ENCODE results near the gene CMTM2.

CMTM2 gene, protein sequence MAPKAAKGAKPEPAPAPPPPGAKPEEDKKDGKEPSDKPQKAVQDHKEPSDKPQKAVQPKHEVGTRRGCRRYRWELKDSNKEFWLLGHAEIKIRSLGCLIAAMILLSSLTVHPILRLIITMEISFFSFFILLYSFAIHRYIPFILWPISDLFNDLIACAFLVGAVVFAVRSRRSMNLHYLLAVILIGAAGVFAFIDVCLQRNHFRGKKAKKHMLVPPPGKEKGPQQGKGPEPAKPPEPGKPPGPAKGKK

DNA sequence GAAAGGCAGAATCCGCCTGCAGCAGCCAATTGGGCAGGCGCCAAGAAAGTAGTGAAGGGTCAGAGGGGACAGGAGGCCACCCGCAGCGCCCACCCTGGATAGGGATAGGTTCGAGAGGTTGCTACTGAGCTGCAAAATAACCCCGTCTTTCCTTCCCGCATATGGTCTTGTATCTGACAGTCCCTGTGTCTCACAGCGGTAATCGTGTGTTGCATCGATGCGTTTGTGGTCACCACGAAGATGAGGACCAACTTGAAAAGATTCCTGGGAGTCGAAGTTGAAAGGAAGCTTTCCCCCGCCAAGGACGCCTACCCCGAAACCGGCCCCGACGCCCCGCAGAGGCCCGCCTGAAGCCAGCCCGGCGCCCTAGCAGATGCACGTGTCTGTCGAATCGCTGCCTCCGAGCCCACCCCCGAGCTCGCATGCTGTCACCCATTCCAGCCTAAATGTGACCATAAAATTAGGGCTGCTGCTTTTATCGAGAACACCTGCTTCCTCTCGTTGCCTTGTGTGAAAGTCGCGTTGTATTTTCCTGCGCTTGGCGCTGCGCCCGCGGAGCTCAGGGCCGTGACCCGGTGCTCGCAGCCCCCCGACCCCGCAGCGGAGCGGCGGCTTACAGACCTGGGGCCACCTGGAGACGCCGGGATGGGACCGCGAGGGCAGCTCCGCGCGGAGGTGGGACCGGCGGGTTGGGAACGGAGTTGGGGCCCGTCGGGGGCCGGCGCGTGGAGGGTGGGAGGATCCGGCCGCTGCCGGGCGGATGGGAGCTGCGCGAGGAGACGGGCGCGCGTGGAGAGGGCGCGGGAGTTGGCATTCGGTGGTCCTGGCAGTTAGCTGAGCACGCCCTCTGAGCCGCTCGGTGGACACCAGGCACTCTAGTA lies at the start of gene CMTM2:
Gene CMTM2, plus strand, starts transcription at position 813 of the 881 bp plus-strand sequence. CDS start 145 bp downstream, outside the sequence.
- no peak for DNase-seq (ENCODE audit: low spot score)

DNA sequence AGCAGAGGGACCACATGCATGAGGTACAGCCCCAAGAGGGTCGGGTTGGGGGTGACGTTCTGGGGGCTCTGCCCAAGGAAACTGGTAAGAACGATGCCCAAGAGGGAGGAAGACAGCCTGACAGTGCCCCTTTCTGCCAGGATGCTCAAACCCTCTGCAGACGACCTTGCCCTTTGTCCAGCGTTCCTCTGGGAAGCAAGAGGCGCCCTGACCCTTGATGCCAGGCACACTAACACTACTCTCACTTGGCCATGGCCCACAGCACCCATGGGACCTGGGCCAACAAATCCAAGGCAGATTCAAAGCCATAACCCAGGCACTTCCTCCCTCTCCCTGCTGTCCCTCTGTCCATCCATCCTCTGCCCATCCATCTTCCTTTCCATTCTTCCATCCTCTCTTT lies 49.8 kb upstream of the CMTM2 start:
- DNase-seq (ENCODE audit: low spot score), result no peak

DNA sequence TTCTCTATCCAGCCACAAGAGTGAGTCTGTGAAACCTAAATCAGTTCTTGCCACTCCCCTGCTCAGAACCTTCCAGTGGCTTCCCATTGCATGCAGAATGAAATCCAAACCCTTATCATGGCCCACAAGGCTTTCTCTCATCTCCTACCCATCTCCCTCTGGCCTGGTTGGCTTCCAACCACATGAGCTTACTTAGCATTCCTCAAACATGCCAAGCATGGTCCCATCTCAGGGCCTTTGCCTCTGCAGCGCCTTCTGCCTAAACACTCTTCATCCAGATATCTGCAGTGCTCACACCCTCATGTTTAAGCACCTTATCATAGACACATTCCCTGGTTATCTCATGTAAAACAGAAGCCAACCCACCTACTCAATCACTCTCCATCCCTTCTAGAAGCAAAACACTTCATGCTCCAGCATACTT lies 44.9 kb upstream of the CMTM2 start:
- no peak for DNase-seq (ENCODE audit: low spot score)

DNA sequence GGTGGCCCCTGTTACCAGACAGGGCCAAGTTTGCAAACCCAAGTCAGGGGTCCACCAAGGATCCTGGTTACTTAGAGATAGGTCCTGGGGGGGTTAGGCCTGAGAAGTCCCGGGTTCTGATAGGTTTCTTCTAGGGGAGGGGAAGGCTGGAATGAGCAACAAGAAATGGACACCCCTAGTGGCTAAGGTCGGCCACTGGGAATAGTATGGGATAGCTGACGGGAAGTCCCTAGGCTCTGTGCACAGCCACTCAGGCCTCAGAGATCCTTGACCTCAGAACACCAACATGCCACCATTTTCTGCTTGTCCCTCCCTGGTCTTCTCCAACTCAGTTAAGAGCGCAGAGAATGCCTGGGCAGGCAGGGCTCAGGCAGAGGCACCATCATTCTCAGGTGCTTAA lies 42.7 kb upstream of the CMTM2 start:
- DNase-seq (ENCODE audit: low spot score), result no peak

DNA sequence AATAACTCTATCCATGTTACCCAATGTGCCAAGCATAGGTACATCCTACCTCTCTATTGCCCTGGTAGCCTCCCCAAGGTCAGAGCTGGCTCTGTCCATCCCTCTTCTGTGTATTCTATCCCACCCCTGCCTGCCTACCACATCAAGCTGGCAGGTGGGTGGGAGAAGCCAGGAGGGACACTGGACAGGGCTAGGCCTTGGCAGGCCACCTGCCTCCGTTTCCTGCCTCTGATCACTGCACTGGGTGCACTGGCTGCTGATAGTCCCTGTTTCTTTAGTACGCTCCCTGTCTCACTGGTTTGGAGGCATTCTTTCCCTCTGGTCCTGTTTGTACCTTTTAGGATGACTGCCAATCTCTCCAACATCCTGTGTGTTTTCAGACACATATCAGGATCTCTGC lies 42.0 kb upstream of the CMTM2 start:
- no peak for DNase-seq (ENCODE audit: low spot score)

DNA sequence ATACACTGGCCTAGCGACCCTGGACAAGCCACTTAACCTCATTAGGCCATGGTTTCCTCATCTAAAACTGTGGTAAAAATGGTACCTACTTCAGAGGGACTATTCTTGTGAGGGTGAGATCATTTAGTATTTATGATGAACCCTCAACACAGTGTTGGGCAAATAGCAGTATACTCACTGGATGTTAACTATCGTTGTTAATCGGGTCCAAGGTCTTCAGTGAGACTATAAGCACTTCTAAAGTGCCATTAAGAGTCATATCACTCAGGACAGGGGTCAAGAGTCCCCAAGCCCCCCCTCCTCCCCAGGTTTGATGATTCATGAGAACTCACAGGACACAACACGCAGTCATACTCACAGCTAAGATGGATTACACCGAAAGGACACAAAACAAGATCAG lies 40.4 kb upstream of the CMTM2 start:
- no peak for DNase-seq (ENCODE audit: low spot score)

DNA sequence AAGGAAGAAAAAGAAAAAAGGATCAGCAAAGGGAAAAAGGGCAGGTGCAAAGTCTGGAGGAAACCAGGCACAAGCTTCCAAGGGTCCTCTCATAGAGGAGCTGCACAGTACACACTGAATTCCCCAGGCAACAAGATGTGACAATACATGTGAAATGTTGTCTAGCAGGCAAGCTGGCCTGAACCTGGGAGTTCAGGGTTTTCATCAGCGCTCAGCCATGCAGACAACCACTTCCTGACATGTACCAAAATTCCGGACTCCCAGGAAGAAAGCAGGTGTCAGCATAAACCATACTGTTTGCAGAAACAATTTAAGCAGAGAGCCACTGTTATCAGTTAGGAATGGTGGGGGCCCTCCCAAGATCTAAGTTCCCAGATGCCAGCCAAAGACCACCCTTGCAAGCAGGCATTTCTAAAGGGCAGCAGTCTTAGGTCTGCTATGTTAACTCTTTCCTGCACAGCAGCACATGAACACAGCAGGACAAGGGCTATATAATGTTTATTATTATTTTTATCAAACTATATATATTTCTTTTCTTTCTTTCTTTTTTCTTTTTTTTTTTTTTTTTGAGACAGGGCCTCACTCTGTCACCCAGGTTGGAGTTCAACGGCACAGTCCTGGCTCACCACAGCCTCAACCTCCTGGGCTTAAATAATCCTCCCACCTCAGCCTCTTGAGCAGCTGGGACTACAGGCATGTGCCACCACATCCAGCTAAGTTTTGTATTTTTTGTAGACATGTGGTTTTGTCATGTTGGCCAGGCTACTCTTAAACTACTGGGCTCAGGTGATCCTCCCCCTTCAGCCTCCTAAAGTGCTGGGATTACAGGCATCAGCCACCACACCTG lies 39.4 kb upstream of the CMTM2 start:
- peak; percentile 16 for DNase-seq (ENCODE audit: low spot score)

DNA sequence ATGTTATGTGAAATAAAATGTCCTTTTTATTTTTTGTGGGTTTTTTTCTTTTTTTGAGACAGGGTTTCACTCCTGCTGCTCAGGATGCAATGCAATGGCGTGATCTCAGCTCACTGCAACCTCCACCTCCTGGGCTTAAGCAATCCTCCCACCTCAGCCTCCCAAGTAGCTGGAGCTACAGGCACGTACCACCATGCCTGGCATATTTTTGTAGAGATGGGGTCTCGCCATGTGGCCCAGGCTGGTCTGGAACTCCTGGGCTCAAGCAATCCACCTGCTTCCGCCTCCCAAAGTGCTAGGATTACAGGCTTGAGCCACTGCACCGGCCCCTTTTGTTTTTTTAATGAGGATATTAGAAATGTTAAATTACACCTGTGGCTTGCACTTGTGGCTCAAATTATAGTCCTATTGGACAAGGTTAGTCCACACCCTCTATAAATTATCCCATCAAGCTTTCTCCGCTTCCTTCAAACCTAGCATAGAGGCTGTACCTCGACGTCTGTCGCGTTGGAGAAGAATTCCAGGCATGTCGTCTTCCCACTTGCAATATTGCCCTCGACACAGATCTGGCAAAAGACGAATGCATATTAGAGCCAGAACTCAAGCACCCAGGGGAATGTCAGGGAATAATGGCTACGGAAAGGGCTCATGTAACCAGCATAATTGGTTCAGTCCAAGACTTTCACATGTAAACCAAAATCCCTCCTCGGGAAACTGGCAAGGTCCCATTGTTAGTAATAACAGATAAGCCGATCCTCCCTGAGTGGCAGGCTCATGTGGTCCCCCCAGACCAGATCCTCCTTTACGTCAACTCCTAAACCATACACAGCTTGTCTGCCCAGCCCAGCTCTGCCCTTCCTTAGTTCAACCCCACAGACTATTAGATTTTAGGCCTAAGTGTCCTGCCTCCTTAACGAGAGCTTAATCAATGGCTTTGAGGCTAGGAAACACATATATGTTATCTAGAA lies 37.6 kb upstream of the CMTM2 start:
- DNase-seq (ENCODE audit: low spot score), result no peak

DNA sequence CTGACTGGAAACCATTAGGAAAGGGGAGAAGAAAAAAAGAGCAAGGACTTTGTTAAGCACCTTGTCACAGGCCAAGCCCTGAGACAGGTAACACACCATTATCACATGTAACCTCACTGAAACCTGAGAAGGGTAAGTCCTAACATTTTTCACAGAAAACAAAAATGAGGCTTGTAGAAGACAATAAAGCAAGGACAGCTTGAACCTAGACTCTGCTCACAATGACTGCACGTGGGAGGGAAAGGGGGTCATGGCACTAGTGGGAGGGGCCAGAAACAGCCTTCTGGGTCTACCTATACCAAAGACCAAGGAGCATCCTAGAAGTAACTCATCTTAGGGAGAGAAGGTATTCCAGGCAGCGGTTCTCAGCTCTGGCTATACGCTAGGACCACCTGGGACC lies 36.9 kb upstream of the CMTM2 start:
- no peak for DNase-seq (ENCODE audit: low spot score)

DNA sequence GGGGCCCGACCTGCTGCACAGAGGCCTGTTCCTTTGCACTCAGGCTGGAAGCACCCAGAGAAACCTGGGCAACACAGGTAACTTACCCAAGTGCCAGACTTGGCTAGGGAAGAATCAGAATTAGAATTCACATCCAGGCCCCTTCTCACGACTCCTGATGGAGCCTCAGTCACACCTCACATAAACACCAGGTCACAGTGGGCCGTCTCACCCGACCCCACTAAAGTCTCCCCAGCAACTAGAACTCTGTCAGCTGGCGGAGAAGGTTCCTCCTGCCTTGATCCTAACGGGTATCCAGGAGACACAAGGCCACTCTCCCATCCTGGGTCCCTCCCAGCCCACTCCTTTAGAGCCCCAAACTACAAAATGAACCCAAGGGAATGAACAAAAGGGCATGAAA lies 35.7 kb upstream of the CMTM2 start:
- DNase-seq (ENCODE audit: low spot score), result no peak

DNA sequence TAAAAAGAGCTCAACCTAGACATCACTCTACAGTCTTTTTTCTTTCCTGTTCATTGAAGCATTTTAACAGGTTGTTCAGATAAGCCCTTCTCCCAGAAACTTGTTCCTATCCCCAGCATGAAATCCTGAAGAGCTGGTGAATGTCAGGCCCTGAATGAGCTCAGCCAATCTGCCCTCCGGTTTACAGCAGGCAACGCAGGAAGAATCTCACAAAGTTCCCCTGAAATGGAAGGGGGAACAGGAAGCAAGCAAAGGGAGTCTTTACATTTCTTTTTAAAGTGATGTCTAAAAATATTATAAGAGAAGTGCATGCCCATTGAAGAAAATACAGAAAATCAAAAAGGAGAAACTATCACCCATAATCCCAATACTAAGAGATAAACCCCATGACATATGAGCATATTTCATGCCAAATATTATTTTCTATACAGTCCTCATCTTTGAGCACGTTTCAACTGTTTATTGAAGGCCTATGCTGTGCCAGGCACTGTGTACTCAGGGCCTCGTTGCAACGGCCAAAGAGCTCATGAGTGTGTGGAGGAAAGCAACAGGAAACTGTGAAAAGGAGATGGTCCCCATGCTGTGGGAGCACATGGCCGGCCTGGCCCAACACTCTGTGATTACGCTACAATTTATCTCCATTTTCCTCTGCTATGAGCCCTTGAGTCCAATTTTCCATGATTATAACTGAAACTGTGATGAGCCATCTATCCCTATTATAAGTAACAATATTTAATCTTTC lies 35.1 kb upstream of the CMTM2 start:
- DNase-seq (ENCODE audit: low spot score), result no peak

DNA sequence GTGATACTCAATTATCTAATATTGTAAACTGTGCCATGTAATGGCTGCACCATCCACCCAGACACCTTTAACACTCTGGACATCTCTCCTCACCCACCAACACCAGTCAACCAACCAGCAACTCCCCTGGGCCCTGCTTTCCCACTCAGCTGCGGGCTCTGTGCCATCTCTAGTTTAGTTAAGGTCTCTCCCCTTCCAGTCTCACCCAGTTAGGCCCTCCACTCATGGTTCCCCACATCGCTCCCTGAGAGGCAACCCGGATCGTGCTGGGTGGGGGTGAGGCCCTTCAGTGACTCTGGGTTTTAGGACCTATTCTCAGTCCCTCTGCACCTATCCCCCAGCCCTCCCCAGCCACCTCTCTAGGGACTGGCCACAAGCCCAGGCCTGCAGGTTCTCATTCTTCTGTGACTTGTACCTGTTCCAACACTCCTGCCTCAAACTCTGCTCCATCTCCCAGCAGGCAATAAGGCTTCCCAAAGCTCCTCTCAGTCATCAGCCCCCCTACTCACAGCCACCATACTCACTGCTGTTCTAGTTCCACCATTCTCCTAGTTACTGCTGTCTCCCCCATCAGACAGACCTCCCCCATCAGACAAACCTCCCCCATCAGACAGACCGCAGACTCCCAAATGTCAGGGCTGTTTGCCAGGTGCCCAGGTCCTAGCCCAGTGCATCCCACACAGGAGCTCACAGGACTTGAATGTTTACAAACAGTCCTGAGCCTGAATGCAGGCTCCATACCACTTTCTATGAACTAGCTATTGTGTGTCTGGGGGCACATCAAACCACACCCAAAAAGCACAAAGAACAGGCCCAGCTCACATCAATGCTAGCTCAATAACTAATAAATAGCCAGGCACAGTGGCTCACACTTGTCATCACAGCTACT lies 31.9 kb upstream of the CMTM2 start:
- no peak for DNase-seq (ENCODE audit: low spot score)

DNA sequence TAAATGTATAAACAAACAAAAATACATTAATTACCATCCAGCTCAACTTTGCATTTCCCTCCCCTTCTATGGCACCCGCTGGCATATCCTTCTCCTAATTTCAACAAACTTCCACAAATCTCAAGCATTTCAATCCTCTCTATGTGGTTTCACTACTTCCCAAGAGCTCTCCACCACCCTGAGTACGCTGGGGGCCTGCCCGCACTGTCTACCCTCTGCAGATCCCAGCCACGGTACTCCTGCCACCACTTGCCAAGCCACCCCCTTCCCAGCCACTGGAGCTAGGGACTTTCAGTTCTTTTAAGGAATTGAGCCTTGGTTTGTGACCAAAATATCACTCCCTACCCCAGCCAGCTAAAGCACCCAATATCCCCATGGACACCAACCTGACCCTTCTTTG lies 31.2 kb upstream of the CMTM2 start:
- DNase-seq (ENCODE audit: low spot score), result no peak

DNA sequence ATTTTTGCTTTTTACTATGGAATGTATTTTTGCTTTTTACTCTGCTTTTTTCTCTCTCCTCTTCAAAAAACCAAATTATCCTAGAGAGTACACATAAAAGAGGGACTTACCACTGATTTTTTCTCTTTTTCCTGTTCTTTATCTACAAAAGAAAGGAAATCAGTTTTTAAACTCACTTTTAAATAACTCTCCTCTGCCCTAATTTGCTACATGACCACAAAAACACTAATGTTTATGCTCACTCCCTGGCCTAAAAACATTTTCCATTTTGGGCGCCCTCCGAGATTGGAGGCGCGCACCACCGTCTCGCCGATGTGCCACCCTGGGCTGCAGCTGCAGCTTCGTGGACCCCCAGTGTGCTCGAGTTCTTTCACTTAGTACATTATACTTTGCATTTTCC lies 30.4 kb upstream of the CMTM2 start:
- DNase-seq (ENCODE audit: low spot score), result no peak

DNA sequence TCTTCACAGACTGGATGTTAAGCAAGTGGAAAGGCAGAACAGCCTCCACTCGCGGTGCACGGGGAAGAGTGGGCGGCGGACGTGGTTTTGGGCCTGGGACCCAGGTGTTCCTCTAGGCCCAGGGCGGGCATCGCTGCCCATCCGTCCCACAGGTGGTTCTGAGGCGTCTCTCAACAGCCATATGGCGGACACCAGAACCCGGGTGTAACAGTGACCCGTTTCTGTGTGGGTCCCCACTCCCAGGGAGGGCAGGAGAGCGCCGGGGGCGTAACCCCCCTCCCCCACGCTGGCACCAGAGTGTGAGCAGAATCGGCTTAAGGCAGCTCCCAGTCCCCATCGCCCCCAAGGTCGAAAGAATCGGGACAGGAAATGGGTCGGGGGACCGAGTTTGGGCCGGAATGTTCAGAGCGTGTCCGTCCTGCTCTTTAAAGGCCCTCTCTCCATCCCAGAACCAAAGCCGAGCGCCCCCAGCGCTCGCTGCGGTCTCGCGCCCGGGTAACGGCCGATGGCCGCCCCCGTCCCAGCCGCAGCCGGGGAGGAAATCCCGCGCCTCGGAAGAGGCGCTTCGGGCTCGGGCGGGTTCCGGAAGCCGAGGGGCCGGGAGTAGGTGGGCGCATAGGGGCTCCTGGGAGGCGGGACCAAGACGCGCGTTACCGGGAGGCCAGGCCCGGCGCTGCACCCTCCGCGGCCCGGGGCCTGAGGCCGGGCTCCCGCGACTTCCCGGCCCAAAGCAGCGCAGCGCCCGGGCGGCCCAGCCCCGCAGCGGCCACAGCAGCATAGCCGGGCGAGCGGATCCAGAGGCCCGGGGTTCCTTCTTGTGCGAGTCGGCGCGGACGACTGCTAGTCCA lies 29.8 kb upstream of the CMTM2 start, which contains the start of gene TK2:
Gene TK2, minus strand, starts transcription at position 839 of the 848 bp plus-strand sequence. Its CDS starts 61 bp downstream, at position 778.
- peak; percentile 8 for DNase-seq (ENCODE audit: low spot score)

DNA sequence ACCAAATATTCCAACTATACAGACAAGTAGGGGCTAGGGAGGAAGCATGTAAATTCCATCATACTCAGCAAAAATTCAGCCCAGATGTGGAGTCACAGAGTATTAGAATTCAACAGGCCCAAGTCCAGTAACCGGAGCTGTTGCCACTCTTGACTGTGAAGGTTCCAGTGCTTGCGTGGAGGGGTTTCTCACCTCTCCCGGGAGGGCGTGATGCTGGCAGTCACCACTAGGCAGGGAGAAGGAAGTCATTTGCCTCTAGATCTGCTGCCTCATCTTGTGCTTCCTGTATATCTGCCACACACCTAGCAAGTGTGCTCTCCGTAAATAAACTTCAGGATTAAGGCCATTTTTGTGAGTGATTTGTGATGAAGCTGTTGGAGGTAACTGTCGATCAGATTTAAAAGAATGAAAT lies 27.9 kb upstream of the CMTM2 start:
- DNase-seq (ENCODE audit: low spot score), result peak; percentile 64

DNA sequence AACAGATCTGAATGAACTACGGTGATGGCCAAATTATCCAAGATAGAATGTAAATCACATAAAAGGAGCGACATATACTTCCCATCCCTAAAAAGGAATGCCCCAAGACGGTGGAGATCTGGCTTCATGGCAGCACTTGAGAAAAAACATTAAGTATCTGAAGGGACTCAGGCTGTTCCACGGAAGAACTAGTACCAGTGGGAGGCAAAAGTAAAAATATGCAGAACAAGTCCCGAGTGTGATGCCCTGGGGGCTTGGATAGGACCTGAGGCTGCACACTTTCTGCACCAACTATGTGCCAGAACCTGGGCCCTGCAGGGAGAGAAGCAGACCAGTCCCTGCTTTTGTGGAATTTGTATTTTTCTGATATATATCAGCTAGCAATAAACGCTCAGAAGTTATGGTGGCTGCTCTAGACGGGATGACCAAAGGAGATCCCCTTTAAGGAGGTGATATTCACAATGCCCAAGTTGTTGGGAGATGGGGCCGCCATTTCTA lies 27.4 kb upstream of the CMTM2 start:
- DNase-seq (ENCODE audit: low spot score), result no peak
